ENCODE data around the gene CACNA1F. TPM values are rescaled to one million over a fixed set of nuclear protein-coding genes. Genes with fewer than 3 reads are reported as not detected.

Gene CACNA1F
- total and polyA plus RNA-seq, 10 of the 15 experiments (the other 5 are each of a cell fraction or from before 2014, with no cell fraction given) = 0.01 to 0.32 (median 0.05) TPM; not detected in 5

DNA sequence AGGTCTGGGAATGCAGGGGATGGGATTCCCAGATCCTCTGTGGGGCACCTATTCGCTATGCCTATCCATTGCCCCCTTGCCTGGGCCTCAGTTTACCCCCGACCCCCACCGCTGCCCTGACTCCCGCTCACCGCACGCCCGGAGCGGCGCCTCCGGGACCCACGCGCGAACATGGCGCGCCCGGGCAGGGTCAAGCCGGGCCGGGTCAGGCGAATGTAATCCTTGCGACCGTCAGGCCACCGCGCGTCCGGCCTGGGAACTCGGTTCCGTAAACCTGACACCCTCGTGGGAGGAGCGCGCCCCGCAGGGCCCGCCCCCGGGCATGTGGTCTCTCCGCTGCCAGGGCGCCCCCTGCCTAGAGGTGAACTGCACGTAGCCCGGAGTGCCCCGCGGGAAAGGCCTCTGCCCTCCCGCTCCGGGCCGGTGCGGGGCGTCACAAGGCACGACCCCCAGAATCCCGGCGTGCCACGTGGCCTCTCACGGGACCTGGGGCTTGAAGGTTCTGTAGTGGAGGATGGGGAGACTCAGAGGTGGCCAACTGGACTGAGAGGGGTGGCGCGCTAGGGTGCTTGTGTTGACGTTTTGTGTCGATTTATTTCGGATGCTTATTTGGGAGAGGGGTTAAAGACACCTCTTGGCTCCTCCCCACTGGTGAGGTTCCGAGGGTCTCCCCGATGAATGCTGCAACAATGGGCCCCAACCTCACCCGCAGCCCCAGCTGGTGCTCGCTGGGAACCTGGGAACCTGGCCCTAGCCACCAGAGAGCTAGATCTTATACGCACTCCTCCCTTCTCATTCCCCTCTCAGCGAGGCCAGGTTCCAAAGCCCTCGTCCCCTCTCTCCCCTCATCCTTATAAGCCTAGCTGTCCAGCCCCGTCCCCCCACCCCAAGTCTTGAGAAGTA is 46.8 kb downstream of the CACNA1F start, which contains the start of gene PRICKLE3 (continued):
- TF ChIP-seq, protein P1, sequence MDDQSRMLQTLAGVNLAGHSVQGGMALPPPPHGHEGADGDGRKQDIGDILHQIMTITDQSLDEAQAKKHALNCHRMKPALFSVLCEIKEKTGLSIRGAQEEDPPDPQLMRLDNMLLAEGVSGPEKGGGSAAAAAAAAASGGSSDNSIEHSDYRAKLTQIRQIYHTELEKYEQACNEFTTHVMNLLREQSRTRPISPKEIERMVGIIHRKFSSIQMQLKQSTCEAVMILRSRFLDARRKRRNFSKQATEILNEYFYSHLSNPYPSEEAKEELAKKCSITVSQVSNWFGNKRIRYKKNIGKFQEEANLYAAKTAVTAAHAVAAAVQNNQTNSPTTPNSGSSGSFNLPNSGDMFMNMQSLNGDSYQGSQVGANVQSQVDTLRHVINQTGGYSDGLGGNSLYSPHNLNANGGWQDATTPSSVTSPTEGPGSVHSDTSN (IDR thresholded peaks at IDR 0.05; ENCODE audit: insufficient replicate concordance, low read depth, low read length) = no peak
- TF ChIP-seq MEF2B (IDR thresholded peaks at IDR 0.05; ENCODE audit: partially characterized antibody, poor library complexity, severe bottlenecking) (no peak), NR2F1 (conservative IDR thresholded peaks at IDR 0.05) (peak; percentile 75; the same call in 1 of the 2 replicates), ASH2L (IDR thresholded peaks at IDR 0.05; ENCODE audit: borderline replicate concordance, low read depth) (no peak), SIX5 (IDR thresholded peaks at IDR 0.05; ENCODE audit: low read depth, low read length, severe bottlenecking) (peak; percentile 36), BMI1 (IDR thresholded peaks at IDR 0.05; ENCODE audit: borderline replicate concordance) (no peak), POLR2AphosphoS5 (IDR thresholded peaks at IDR 0.05; ENCODE audit: low read length) (0 out of 2 replicates have a peak, but pooled peaks have one; percentile 38), BHLHE40 (IDR thresholded peaks at IDR 0.05; ENCODE audit: borderline replicate concordance in 1 of 2, low read depth in 2 of 2, low read length in 1 of 2) (peak; percentile 50 to 85; a peak in 3 of 4 replicates), RB1 (IDR thresholded peaks at IDR 0.05; ENCODE audit: borderline replicate concordance) (peak; percentile 63; the same call in 1 of the 2 replicates), SIN3A (IDR thresholded peaks at IDR 0.05; ENCODE audit: low read depth, low read length) (no peak), TARDBP (IDR thresholded peaks at IDR 0.05; ENCODE audit: borderline replicate concordance) (no peak), SUZ12 (IDR thresholded peaks at IDR 0.05; ENCODE audit: unreplicated experiment) (no peak), ZNF622 (IDR thresholded peaks at IDR 0.05) (no peak), FOXK2 (IDR thresholded peaks at IDR 0.05) (no peak), HDAC6 (IDR thresholded peaks at IDR 0.05; ENCODE audit: unreplicated experiment) (no peak), NR2C1 (IDR thresholded peaks at IDR 0.05) (no peak), PAX5 (IDR thresholded peaks at IDR 0.05; ENCODE audit: borderline replicate concordance, low read depth, low read length) (no peak), EED (IDR thresholded peaks at IDR 0.05; ENCODE audit: low read depth) (no peak), HCFC1 (IDR thresholded peaks at IDR 0.05; ENCODE audit: low read length) (no peak), KAT2A (conservative IDR thresholded peaks at IDR 0.05; ENCODE audit: control insufficient read depth, low read depth, low read length) (no peak), JUND (IDR thresholded peaks at IDR 0.05; ENCODE audit: low read depth, low read length) (no peak), YBX1 (IDR thresholded peaks at IDR 0.05) (no peak), ZSCAN29 (IDR thresholded peaks at IDR 0.05) (no peak)
- TF ChIP-seq, protein P2, sequence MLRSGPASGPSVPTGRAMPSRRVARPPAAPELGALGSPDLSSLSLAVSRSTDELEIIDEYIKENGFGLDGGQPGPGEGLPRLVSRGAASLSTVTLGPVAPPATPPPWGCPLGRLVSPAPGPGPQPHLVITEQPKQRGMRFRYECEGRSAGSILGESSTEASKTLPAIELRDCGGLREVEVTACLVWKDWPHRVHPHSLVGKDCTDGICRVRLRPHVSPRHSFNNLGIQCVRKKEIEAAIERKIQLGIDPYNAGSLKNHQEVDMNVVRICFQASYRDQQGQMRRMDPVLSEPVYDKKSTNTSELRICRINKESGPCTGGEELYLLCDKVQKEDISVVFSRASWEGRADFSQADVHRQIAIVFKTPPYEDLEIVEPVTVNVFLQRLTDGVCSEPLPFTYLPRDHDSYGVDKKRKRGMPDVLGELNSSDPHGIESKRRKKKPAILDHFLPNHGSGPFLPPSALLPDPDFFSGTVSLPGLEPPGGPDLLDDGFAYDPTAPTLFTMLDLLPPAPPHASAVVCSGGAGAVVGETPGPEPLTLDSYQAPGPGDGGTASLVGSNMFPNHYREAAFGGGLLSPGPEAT (IDR thresholded peaks at IDR 0.05; ENCODE audit: low read depth) = no peak
- TF ChIP-seq, protein P3, sequence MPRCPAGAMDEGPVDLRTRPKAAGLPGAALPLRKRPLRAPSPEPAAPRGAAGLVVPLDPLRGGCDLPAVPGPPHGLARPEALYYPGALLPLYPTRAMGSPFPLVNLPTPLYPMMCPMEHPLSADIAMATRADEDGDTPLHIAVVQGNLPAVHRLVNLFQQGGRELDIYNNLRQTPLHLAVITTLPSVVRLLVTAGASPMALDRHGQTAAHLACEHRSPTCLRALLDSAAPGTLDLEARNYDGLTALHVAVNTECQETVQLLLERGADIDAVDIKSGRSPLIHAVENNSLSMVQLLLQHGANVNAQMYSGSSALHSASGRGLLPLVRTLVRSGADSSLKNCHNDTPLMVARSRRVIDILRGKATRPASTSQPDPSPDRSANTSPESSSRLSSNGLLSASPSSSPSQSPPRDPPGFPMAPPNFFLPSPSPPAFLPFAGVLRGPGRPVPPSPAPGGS (IDR thresholded peaks at IDR 0.05; ENCODE audit: borderline replicate concordance, insufficient read depth, low read depth, low read length, poor library complexity, severe bottlenecking) = no peak
- TF ChIP-seq, protein P4, sequence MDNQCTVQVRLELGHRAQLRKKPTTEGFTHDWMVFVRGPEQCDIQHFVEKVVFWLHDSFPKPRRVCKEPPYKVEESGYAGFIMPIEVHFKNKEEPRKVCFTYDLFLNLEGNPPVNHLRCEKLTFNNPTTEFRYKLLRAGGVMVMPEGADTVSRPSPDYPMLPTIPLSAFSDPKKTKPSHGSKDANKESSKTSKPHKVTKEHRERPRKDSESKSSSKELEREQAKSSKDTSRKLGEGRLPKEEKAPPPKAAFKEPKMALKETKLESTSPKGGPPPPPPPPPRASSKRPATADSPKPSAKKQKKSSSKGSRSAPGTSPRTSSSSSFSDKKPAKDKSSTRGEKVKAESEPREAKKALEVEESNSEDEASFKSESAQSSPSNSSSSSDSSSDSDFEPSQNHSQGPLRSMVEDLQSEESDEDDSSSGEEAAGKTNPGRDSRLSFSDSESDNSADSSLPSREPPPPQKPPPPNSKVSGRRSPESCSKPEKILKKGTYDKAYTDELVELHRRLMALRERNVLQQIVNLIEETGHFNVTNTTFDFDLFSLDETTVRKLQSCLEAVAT (IDR thresholded peaks at IDR 0.05) = peak; percentile 97

Measured in GM12878 (cell line).